Tibial nerve (tissue), 4 donors: ENCODE results near the gene LAYN. TPM values are rescaled to one million over a fixed set of nuclear protein-coding genes. Genes with fewer than 3 reads are reported as not detected.

ENCODE experiments used
- DNase-seq, 2 donors: peaks; one replicate each; pipeline ENCODE4 v3.0.0-alpha.2; 2019; ENCODE audit warnings: low spot score in 2 of 2
- H3K27ac ChIP-seq, 4 donors: fragments of 200-600 bp; sonication (generic) in 3 of 4; one replicate each; pipeline ENCODE4 v1.5.1; 2017 to 2019; ENCODE audit warnings: mild to moderate bottlenecking in 1 of 4
- H3K27me3 ChIP-seq, 2 donors: fragments of 200-600 bp; sonication (generic) in 1 of 2; one replicate each; pipeline versions ENCODE4 v1.5.1 to v1.6.0; 2017 to 2019
- H3K36me3 ChIP-seq, 3 donors: fragments of 200-600 bp; sonication (generic); one replicate each; pipeline ENCODE4 v1.5.1; 2018 to 2019
- H3K4me1 ChIP-seq, 4 donors: fragments of 200-600 bp; sonication (generic) in 3 of 4; one replicate each; pipeline ENCODE4 v1.5.1; 2017 to 2019
- H3K4me3 ChIP-seq, 4 donors: fragments of 200-600 bp; sonication (generic) in 3 of 4; one replicate each; pipeline ENCODE4 v1.5.1; 2017 to 2019; ENCODE audit warnings: mild to moderate bottlenecking in 1 of 4, moderate library complexity in 1 of 4
- H3K9me3 ChIP-seq, 4 donors: fragments of 200-600 bp; sonication (generic) in 3 of 4; one replicate each; pipeline ENCODE4 v1.5.1; 2017 to 2019
- CTCF ChIP-seq, 5 experiments: fragments of 200-600 bp in 3 of 5; fragments of 450-650 bp in 2 of 5; sonication (generic) in 3 of 5; IDR thresholded peaks; one replicate each; pipeline ENCODE4 v1.5.1; 2016 to 2019; ENCODE audit warnings: antibody characterized with exemption in 5 of 5, mild to moderate bottlenecking in 3 of 5, moderate library complexity in 2 of 5
- EP300 ChIP-seq, 2 donors: sonication (generic); formaldehyde crosslinking; IDR thresholded peaks; one replicate each; pipeline ENCODE4 v1.6.1; 2017; ENCODE audit warnings: antibody characterized with exemption in 2 of 2, mild to moderate bottlenecking in 1 of 2
- POLR2A ChIP-seq, 2 donors: fragments of 450-650 bp; IDR thresholded peaks; one replicate each; pipeline ENCODE4 v1.6.1; 2017; ENCODE audit warnings: antibody characterized with exemption in 2 of 2, mild to moderate bottlenecking in 2 of 2, moderate library complexity in 2 of 2
- whole genome bisulfite sequencing, 2 donors: methylation state at CpG; one replicate each; pipeline ENCODE4 v1.1.5; 2018; 5-methylcytosine and 5-hydroxymethylcytosine counted together
- small RNA-seq: library from RNA; depleted of rRNA; stranded (forward); fragments of <200 nt; gene quantifications from one replicate; pipeline ENCODE3, GENCODE V24; 2016
- total RNA-seq, 4 donors: library from RNA; depleted of rRNA; stranded (reverse); fragments of >200 nt; gene quantifications; one replicate each; pipeline ENCODE4 v1.1.0, GENCODE V29; 2016

The LAYN gene
- total RNA-seq, 4 donors from 2014 or later = 4.6 to 20.1 (median 5.2) TPM

- WGBS, 2 donors = 84 to 90% methylated on average over 3 of the region's 3 CpGs
- Histone ChIP-seq H3K27me3 (no peaks in the 10 kb centered on the region), H3K4me3 (no peak overlapping the region), H3K27ac (no peak overlapping the region), H3K4me1 (peaks cover 0 to 63% (median 15%) of the 10 kb centered on the region in 4 donors), H3K9me3 (no peaks in the 10 kb centered on the region), H3K36me3 (no peaks in the 10 kb centered on the region)
- DNase-seq = no peak
- no peak for TF ChIP-seq EP300 (IDR thresholded peaks at IDR 0.05)
- no peak for TF ChIP-seq CTCF (IDR thresholded peaks at IDR 0.05)
- no peak for TF ChIP-seq POLR2A (IDR thresholded peaks at IDR 0.05)
Measured at GRCh38 chr11:111607751-111608150, 67.2 kb downstream of the LAYN start.

Small RNA genes lying within 50 kb of the gene (small RNA-seq; reads per million reads assigned to genes)
- gene MIR34B (not detected), gene MIR34C (3.5 reads per million, percentile 78 among the genes with 10 or more reads in this experiment)

Other genes starting within 250 kb of the LAYN start
- gene POU2AF3, start 242.2 kb upstream of the LAYN start, total RNA-seq = 1 to 10 TPM in 3 of 4 donors, under 1 TPM in 1; 0.87 to 4.4 (median 2.3) TPM
- under 1 TPM in 1 of 4 donors, not detected in 3; 0.87 TPM for gene POU2AF1, start 161.4 kb upstream of the LAYN start, total RNA-seq
- gene BTG4, start 28.3 kb upstream of the LAYN start, total RNA-seq = not detected
- not detected for gene HOATZ, start 25.9 kb upstream of the LAYN start, total RNA-seq
- gene SIK2, start 61.7 kb downstream of the LAYN start, total RNA-seq = 10 to 100 TPM; 19.7 to 27.6 (median 24.1) TPM
- gene PPP2R1B, start 225.7 kb downstream of the LAYN start, total RNA-seq = 10 to 100 TPM; 20.8 to 41.4 (median 25.1) TPM